ENCODE results near the gene METTL23.

Gene METTL23

GRCh38 chr17:76685366-76685765, 41.3 kb upstream of the METTL23 start:
- H3K27ac ChIP-seq (ENCODE audit: low read depth, low read length, severe bottlenecking) = no peak overlapping the region
- no peaks in the 10 kb centered on the region for H3K9me3 ChIP-seq (ENCODE audit: control insufficient read depth, low read length)
- H3K4me3 ChIP-seq (ENCODE audit: extremely low read depth, insufficient read depth, low read length, poor library complexity, severe bottlenecking) = no peak overlapping the region
- no peaks in the 10 kb centered on the region for H3K4me1 ChIP-seq (ENCODE audit: control insufficient read depth, insufficient read depth, low read length, poor library complexity, severe bottlenecking)
- H3K36me3 ChIP-seq (ENCODE audit: control insufficient read depth, insufficient read depth, low read length) = peaks cover 34% of the 10 kb centered on the region
- 94 to 95% methylated on average over 12 of the region's 12 CpGs for WGBS, 2 experiments (ENCODE audit: insufficient coverage in 2 of 2)

GRCh38 chr17:76685846-76686245, 40.8 kb upstream of the METTL23 start:
- WGBS, 2 experiments (ENCODE audit: insufficient coverage in 2 of 2) = 94 to 100% methylated on average over 3 to 5 of the region's 8 CpGs
- no peak overlapping the region for H3K4me3 ChIP-seq (ENCODE audit: extremely low read depth, insufficient read depth, low read length, poor library complexity, severe bottlenecking)
- H3K36me3 ChIP-seq (ENCODE audit: control insufficient read depth, insufficient read depth, low read length) = peaks cover 30% of the 10 kb centered on the region
- H3K4me1 ChIP-seq (ENCODE audit: control insufficient read depth, insufficient read depth, low read length, poor library complexity, severe bottlenecking) = no peaks in the 10 kb centered on the region
- H3K9me3 ChIP-seq (ENCODE audit: control insufficient read depth, low read length) = no peaks in the 10 kb centered on the region
- no peak overlapping the region for H3K27ac ChIP-seq (ENCODE audit: low read depth, low read length, severe bottlenecking)

- Histone ChIP-seq H3K9me3 (ENCODE audit: control insufficient read depth, low read length) (no peaks in the 10 kb centered on the region), H3K4me3 (ENCODE audit: extremely low read depth, insufficient read depth, low read length, poor library complexity, severe bottlenecking) (no peak overlapping the region), H3K36me3 (ENCODE audit: control insufficient read depth, insufficient read depth, low read length) (peaks cover 27% of the 10 kb centered on the region), H3K4me1 (ENCODE audit: control insufficient read depth, insufficient read depth, low read length, poor library complexity, severe bottlenecking) (no peaks in the 10 kb centered on the region), H3K27ac (ENCODE audit: low read depth, low read length, severe bottlenecking) (no peak overlapping the region)
- 86 to 90% methylated on average over 10 of the region's 15 CpGs for WGBS, 2 experiments (ENCODE audit: insufficient coverage in 2 of 2)
Observed at GRCh38 chr17:76686538-76687297, 39.9 kb upstream of the METTL23 start.

GRCh38 chr17:76687298-76688164, 39.1 kb upstream of the METTL23 start:
- peaks cover 27% of the 10 kb centered on the region for H3K36me3 ChIP-seq (ENCODE audit: control insufficient read depth, insufficient read depth, low read length)
- H3K4me3 ChIP-seq (ENCODE audit: extremely low read depth, insufficient read depth, low read length, poor library complexity, severe bottlenecking) = no peak overlapping the region
- H3K4me1 ChIP-seq (ENCODE audit: control insufficient read depth, insufficient read depth, low read length, poor library complexity, severe bottlenecking) = no peaks in the 10 kb centered on the region
- H3K27ac ChIP-seq (ENCODE audit: low read depth, low read length, severe bottlenecking) = no peak overlapping the region
- WGBS, 2 experiments (ENCODE audit: insufficient coverage in 2 of 2) = 80 to 82% methylated on average over 14 to 22 of the region's 26 CpGs
- H3K9me3 ChIP-seq (ENCODE audit: control insufficient read depth, low read length) = no peaks in the 10 kb centered on the region

- H3K36me3 ChIP-seq (ENCODE audit: control insufficient read depth, insufficient read depth, low read length) = peaks cover 25% of the 10 kb centered on the region
- no peaks in the 10 kb centered on the region for H3K4me1 ChIP-seq (ENCODE audit: control insufficient read depth, insufficient read depth, low read length, poor library complexity, severe bottlenecking)
- no peak overlapping the region for H3K27ac ChIP-seq (ENCODE audit: low read depth, low read length, severe bottlenecking)
- 91 to 93% methylated on average over 6 to 11 of the region's 11 CpGs for WGBS, 2 experiments (ENCODE audit: insufficient coverage in 2 of 2)
- H3K9me3 ChIP-seq (ENCODE audit: control insufficient read depth, low read length) = no peaks in the 10 kb centered on the region
- H3K4me3 ChIP-seq (ENCODE audit: extremely low read depth, insufficient read depth, low read length, poor library complexity, severe bottlenecking) = no peak overlapping the region
Observed at GRCh38 chr17:76688165-76688622, 38.4 kb upstream of the METTL23 start.

- Histone ChIP-seq H3K9me3 (ENCODE audit: control insufficient read depth, low read length) (no peaks in the 10 kb centered on the region), H3K4me1 (ENCODE audit: control insufficient read depth, insufficient read depth, low read length, poor library complexity, severe bottlenecking) (no peaks in the 10 kb centered on the region), H3K36me3 (ENCODE audit: control insufficient read depth, insufficient read depth, low read length) (peaks cover 15% of the 10 kb centered on the region), H3K27ac (ENCODE audit: low read depth, low read length, severe bottlenecking) (no peak overlapping the region), H3K4me3 (ENCODE audit: extremely low read depth, insufficient read depth, low read length, poor library complexity, severe bottlenecking) (no peak overlapping the region)
- 94 to 97% methylated on average over 7 to 9 of the region's 11 CpGs for WGBS, 2 experiments (ENCODE audit: insufficient coverage in 2 of 2)
Observed at GRCh38 chr17:76689859-76690258, 36.8 kb upstream of the METTL23 start.

- H3K4me1 ChIP-seq (ENCODE audit: control insufficient read depth, insufficient read depth, low read length, poor library complexity, severe bottlenecking) = no peaks in the 10 kb centered on the region
- H3K4me3 ChIP-seq (ENCODE audit: extremely low read depth, insufficient read depth, low read length, poor library complexity, severe bottlenecking) = no peak overlapping the region
- peaks cover 11% of the 10 kb centered on the region for H3K36me3 ChIP-seq (ENCODE audit: control insufficient read depth, insufficient read depth, low read length)
- WGBS, 2 experiments (ENCODE audit: insufficient coverage in 2 of 2) = 82 to 94% methylated on average over 10 of the region's 13 CpGs
- no peak overlapping the region for H3K27ac ChIP-seq (ENCODE audit: low read depth, low read length, severe bottlenecking)
- H3K9me3 ChIP-seq (ENCODE audit: control insufficient read depth, low read length) = no peaks in the 10 kb centered on the region
Observed at GRCh38 chr17:76690596-76691280, 35.9 kb upstream of the METTL23 start.

- 94 to 97% methylated on average over 12 to 14 of the region's 14 CpGs for WGBS, 2 experiments (ENCODE audit: insufficient coverage in 2 of 2)
- H3K9me3 ChIP-seq (ENCODE audit: control insufficient read depth, low read length) = no peaks in the 10 kb centered on the region
- H3K4me3 ChIP-seq (ENCODE audit: extremely low read depth, insufficient read depth, low read length, poor library complexity, severe bottlenecking) = no peak overlapping the region
- peaks cover 14% of the 10 kb centered on the region for H3K36me3 ChIP-seq (ENCODE audit: control insufficient read depth, insufficient read depth, low read length)
- no peak overlapping the region for H3K27ac ChIP-seq (ENCODE audit: low read depth, low read length, severe bottlenecking)
- H3K4me1 ChIP-seq (ENCODE audit: control insufficient read depth, insufficient read depth, low read length, poor library complexity, severe bottlenecking) = peaks cover under 1% of the 10 kb centered on the region
Observed at GRCh38 chr17:76691379-76692191, 35.1 kb upstream of the METTL23 start.

GRCh38 chr17:76695059-76695831, 31.4 kb upstream of the METTL23 start:
- H3K4me1 ChIP-seq (ENCODE audit: control insufficient read depth, insufficient read depth, low read length, poor library complexity, severe bottlenecking) = peaks cover 16% of the 10 kb centered on the region
- no peaks in the 10 kb centered on the region for H3K9me3 ChIP-seq (ENCODE audit: control insufficient read depth, low read length)
- peaks cover 11% of the 10 kb centered on the region for H3K36me3 ChIP-seq (ENCODE audit: control insufficient read depth, insufficient read depth, low read length)
- 88 to 94% methylated on average over 9 to 14 of the region's 16 CpGs for WGBS, 2 experiments (ENCODE audit: insufficient coverage in 2 of 2)
- H3K27ac ChIP-seq (ENCODE audit: low read depth, low read length, severe bottlenecking) = no peak overlapping the region
- no peak overlapping the region for H3K4me3 ChIP-seq (ENCODE audit: extremely low read depth, insufficient read depth, low read length, poor library complexity, severe bottlenecking)
